Uterus (tissue), 4 donors: ENCODE measurements around the gene RAB44. TPM values are rescaled to one million over a fixed set of nuclear protein-coding genes. Genes with fewer than 3 reads are reported as not detected.

ENCODE experiments used
- DNase-seq, 2 donors: peaks; one replicate each; pipeline ENCODE4 v3.0.0-alpha.2; 2019 to 2020
- H3K27ac ChIP-seq, 2 donors: fragments of 200-600 bp; sonication (generic); 1 replicate in 1 of 2; 2 replicates in 1 of 2; pipeline ENCODE4 v1.5.1; 2016 to 2018
- H3K27me3 ChIP-seq, 2 donors: fragments of 200-600 bp; sonication (generic); one replicate each; pipeline ENCODE4 v1.5.1; 2018 to 2019; ENCODE audit warnings: control low read depth in 1 of 2
- H3K36me3 ChIP-seq, 2 donors: fragments of 200-600 bp; sonication (generic); one replicate each; pipeline ENCODE4 v1.5.1; 2019; ENCODE audit warnings: control low read depth in 1 of 2
- H3K4me1 ChIP-seq, 2 donors: fragments of 200-600 bp; sonication (generic); one replicate each; pipeline ENCODE4 v1.5.1; 2018 to 2019; ENCODE audit warnings: control low read depth in 1 of 2
- H3K4me3 ChIP-seq, 2 donors: fragments of 200-600 bp; sonication (generic); 1 replicate in 1 of 2; 2 replicates in 1 of 2; pipeline ENCODE4 v1.5.1; 2018 to 2019; ENCODE audit warnings: mild to moderate bottlenecking in 1 of 2
- H3K9me3 ChIP-seq, 2 donors: fragments of 200-600 bp; sonication (generic); one replicate each; pipeline ENCODE4 v1.5.1; 2019; ENCODE audit warnings: control low read depth in 1 of 2
- CTCF ChIP-seq, 4 experiments: fragments of 200-600 bp in 2 of 4; fragments of 450-650 bp in 2 of 4; sonication (generic) in 2 of 4; IDR thresholded peaks; one replicate each; pipeline ENCODE4 v1.5.1; 2016 to 2019; ENCODE audit warnings: antibody characterized with exemption in 4 of 4, mild to moderate bottlenecking in 2 of 4, moderate library complexity in 1 of 4
- POLR2A ChIP-seq, 2 donors: fragments of 450-650 bp; IDR thresholded peaks; one replicate each; pipeline ENCODE4 v1.6.1; 2016; ENCODE audit warnings: antibody characterized with exemption in 2 of 2, mild to moderate bottlenecking in 1 of 2, moderate library complexity in 1 of 2
- intact Hi-C: fragments of 100-400 bp; cut with DNase I; formaldehyde crosslinking; loops from one replicate; pipeline ENCODE4 v1.15.1; 2023; ENCODE audit warnings: low total_unique reads
- total RNA-seq, 4 donors: library from RNA; depleted of rRNA in 3 of 4; stranded (reverse); fragments of >200 nt in 3 of 4; gene quantifications; one replicate each; pipeline versions ENCODE4 v1.1.0 to v1.2.4, GENCODE V29; 2014 to 2023
- donor health status: DM: yes; HTN: yes; CAD: no.

RAB44 gene
- under 1 TPM in 1 of 4 donors, not detected in 3; 0.37 TPM for total RNA-seq

GRCh38 chr6:36697481-36697903 is at the start of gene RAB44:
RAB44 (plus strand) TSS chr6:36697826; CDS start chr6:36704236, 6,410 bp downstream.
- H3K36me3 ChIP-seq: no peaks in the 10 kb centered on the region
- no peaks in the 10 kb centered on the region for H3K27me3 ChIP-seq
- no peak within 1 kb of the TSS for H3K4me3 ChIP-seq
- DNase-seq: no peak
- no peaks in the 10 kb centered on the region for H3K9me3 ChIP-seq
- no peaks in the 10 kb centered on the region for H3K4me1 ChIP-seq
- TF ChIP-seq CTCF (IDR thresholded peaks at IDR 0.05): no peak
- no peak for TF ChIP-seq POLR2A (IDR thresholded peaks at IDR 0.05)
- intact Hi-C loops: no loop called here
- no peak within 1 kb of the TSS for H3K27ac ChIP-seq

- H3K36me3 ChIP-seq: no peaks in the 10 kb centered on the region
- H3K27ac ChIP-seq: no peak overlapping the region
- TF ChIP-seq CTCF (IDR thresholded peaks at IDR 0.05) (no peak), POLR2A (IDR thresholded peaks at IDR 0.05) (no peak)
- H3K27me3 ChIP-seq: no peaks in the 10 kb centered on the region
- no peaks in the 10 kb centered on the region for H3K4me1 ChIP-seq
- H3K4me3 ChIP-seq: no peak overlapping the region
- DNase-seq: no peak
- intact Hi-C loops: no loop called here
- no peaks in the 10 kb centered on the region for H3K9me3 ChIP-seq
These were observed 48.5 kb upstream of the RAB44 start for GRCh38 chr6:36649086-36649485.

- H3K27ac ChIP-seq: no peak overlapping the region
These were observed 47.7 kb upstream of the RAB44 start for GRCh38 chr6:36649701-36650484.

GRCh38 chr6:36650848-36651478 is 46.7 kb upstream of the RAB44 start:
- Histone ChIP-seq H3K4me1 (no peaks in the 10 kb centered on the region), H3K27ac (no peak overlapping the region), H3K9me3 (no peaks in the 10 kb centered on the region), H3K27me3 (no peaks in the 10 kb centered on the region), H3K4me3 (no peak overlapping the region), H3K36me3 (no peaks in the 10 kb centered on the region)
- intact Hi-C loops: no loop called here
- TF ChIP-seq CTCF (IDR thresholded peaks at IDR 0.05): no peak
- no peak for TF ChIP-seq POLR2A (IDR thresholded peaks at IDR 0.05)
- DNase-seq: no peak

More at GRCh38 chr6:36649701-36650484, 47.7 kb upstream of the RAB44 start:
- DNase-seq: no peak
- Histone ChIP-seq H3K4me1 (no peaks in the 10 kb centered on the region), H3K4me3 (no peak overlapping the region), H3K36me3 (no peaks in the 10 kb centered on the region), H3K27me3 (no peaks in the 10 kb centered on the region), H3K9me3 (no peaks in the 10 kb centered on the region)
- intact Hi-C loops: no loop called here
- TF ChIP-seq POLR2A (IDR thresholded peaks at IDR 0.05): no peak
- no peak for TF ChIP-seq CTCF (IDR thresholded peaks at IDR 0.05)
